Small intestine (tissue), 7 donors: Measurements from ENCODE around the gene HOXB2. TPM values are rescaled to one million over a fixed set of nuclear protein-coding genes. Genes with fewer than 3 reads are reported as not detected.
"Not testable (repeated sequence)": the region's sequence is repeated elsewhere in the genome, so short reads cannot be mapped to it uniquely, and the experiment has no call there.

Experiments
- DNase-seq, 2 donors: peaks; one replicate each; pipeline versions ENCODE4 v3.0.0 to v3.0.0-alpha.2; 2013
- FAIRE-seq: peaks from 2 replicates; lab custom pipeline; 2012; peaks lifted over from hg19 to GRCh38; lab: Jason Lieb, UNC
- H3K27ac ChIP-seq, 3 donors: one replicate each; pipeline ENCODE4 v1.5.1; 2013; ENCODE audit warnings: low read length in 2 of 3, mild to moderate bottlenecking in 2 of 3, control low read depth in 1 of 3, inconsistent platforms in 1 of 3, low read depth in 1 of 3, moderate library complexity in 1 of 3
- H3K27me3 ChIP-seq, 3 donors: one replicate each; pipeline ENCODE4 v1.6.1; 2013; ENCODE audit warnings: low read length in 3 of 3, inconsistent platforms in 1 of 3; ENCODE audit not compliant: control insufficient read depth in 3 of 3, insufficient read depth in 3 of 3
- H3K36me3 ChIP-seq, 3 donors: one replicate each; pipeline ENCODE4 v1.6.1; 2013; ENCODE audit warnings: low read length in 3 of 3, inconsistent platforms in 1 of 3, low read depth in 1 of 3, mild to moderate bottlenecking in 1 of 3, moderate library complexity in 1 of 3; ENCODE audit not compliant: control insufficient read depth in 3 of 3, insufficient read depth in 2 of 3
- H3K4me1 ChIP-seq, 3 donors: one replicate each; pipeline ENCODE4 v1.6.1; 2013; ENCODE audit warnings: low read length in 2 of 3, inconsistent platforms in 1 of 3, low read depth in 1 of 3, mild to moderate bottlenecking in 1 of 3, moderate library complexity in 1 of 3; ENCODE audit not compliant: control insufficient read depth in 3 of 3, insufficient read depth in 2 of 3
- H3K4me3 ChIP-seq, 3 donors: one replicate each; pipeline ENCODE4 v1.5.1; 2013; ENCODE audit warnings: low read length in 3 of 3, control low read depth in 1 of 3, inconsistent platforms in 1 of 3, low read depth in 1 of 3, mild to moderate bottlenecking in 1 of 3, moderate library complexity in 1 of 3
- H3K9me3 ChIP-seq, 2 donors: one replicate each; pipeline ENCODE4 v1.6.1; 2013; ENCODE audit warnings: low read depth in 1 of 2, low read length in 1 of 2; ENCODE audit not compliant: control insufficient read depth in 2 of 2, insufficient read depth in 1 of 2
- WGBS, 3 donors: extraction: QIAGEN DNeasy Blood & Tissue Kit; methylation state at CpG; one replicate each; pipeline ENCODE4 v1.1.7; 2013; 5-methylcytosine and 5-hydroxymethylcytosine counted together
- polyA plus RNA-seq, 4 donors: library from polyadenylated mRNA; stranded (reverse) in 3 of 4; unstranded in 1 of 4; fragments of 200-250 nt in 3 of 4; fragments of 120-200 nt in 1 of 4; gene quantifications; one replicate each; pipeline versions ENCODE4 v1.2.1 to v1.2.3, GENCODE V29; 2013
- donor health status: healthy with polysubstance abuse.
- donor health status: control.
- donor health status: control.
- donor health status: Bipolar disorder and iron deficiency.
- donor health status: healthy.

HOXB2 gene
- polyA plus RNA-seq, 4 donors = 0.89 to 9.5 (median 6.2) TPM

DNA sequence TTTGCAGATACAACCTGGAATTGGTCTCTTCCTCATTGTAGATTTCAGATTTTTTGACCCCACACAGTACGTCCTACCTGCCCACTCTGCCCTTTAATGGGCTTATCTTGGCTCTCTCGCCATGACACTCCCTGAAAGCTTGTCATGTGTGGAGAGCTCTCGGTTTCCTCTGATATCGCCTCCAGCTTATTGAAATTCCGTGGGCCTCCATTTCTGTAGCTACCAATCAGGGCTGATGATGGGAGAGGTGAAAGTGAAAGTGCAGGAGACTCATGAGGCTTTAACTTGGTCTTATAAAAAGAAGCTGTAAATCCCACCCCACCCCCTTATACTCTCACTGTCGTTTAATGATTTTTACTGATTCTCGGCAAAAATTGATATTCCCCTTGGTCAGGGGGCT is 31.8 kb downstream of the HOXB2 start:
- DNase-seq = peak in 1 of 2 donors; percentile 27
- no peak overlapping the region for H3K4me3 ChIP-seq
- no peaks in the 10 kb centered on the region for H3K9me3 ChIP-seq
- H3K27ac ChIP-seq = no peak overlapping the region
- peaks cover 0 to 42% (median 0%) of the 10 kb centered on the region in 3 donors for H3K27me3 ChIP-seq
- 9 to 41% (median 25%) methylated on average over 7 of the region's 7 CpGs for WGBS, 3 donors
- H3K4me1 ChIP-seq = no peaks in the 10 kb centered on the region
- no peak for FAIRE-seq
- H3K36me3 ChIP-seq = no peaks in the 10 kb centered on the region

DNA sequence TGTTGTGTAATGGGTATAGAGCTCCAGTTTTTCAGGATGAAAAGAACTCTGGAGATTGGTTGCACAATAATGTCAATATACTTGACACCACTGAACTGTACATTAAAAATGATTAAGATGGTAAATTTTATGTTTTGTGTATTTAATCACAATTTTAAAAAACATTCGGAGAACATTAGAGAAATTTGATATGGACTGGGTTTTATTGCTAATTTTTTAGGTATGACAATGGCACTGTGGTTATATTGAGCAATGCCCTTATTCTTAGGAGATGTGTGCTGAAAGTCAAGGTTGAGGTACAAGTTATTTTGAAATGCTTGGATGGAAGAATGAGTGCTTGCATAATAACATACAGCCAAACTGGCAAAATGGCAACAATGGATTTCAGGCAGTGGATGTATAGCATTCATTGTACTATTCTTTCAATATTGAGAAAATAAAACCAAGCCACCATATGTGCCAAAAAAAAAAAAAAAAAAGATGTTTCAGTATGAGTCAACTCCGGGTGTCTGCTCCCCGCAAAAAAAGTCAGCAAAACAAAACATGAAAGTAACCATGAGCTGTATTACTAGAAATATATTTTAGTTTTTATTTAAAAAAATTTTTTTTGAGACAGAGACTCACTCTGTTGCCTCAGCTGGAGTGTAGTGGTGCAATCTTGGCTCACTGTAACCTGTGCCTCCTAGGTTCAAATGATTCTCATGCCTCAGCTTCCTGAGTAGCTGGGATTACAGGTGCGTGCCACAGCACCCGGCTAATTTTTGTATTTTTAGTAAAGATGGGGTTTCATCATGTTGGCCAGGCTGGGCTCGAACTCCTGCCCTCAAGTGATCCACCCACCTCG is 33.9 kb downstream of the HOXB2 start:
- no peak overlapping the region for H3K4me3 ChIP-seq
- no peak for DNase-seq
- H3K27me3 ChIP-seq = peaks cover 0 to 35% (median 0%) of the 10 kb centered on the region in 3 donors
- no peaks in the 10 kb centered on the region for H3K9me3 ChIP-seq
- no peaks in the 10 kb centered on the region for H3K36me3 ChIP-seq
- no peaks in the 10 kb centered on the region for H3K4me1 ChIP-seq
- 62 to 76% (median 70%) methylated on average over 7 of the region's 7 CpGs for WGBS, 3 donors
- no peak for FAIRE-seq
- no peak overlapping the region for H3K27ac ChIP-seq

DNA sequence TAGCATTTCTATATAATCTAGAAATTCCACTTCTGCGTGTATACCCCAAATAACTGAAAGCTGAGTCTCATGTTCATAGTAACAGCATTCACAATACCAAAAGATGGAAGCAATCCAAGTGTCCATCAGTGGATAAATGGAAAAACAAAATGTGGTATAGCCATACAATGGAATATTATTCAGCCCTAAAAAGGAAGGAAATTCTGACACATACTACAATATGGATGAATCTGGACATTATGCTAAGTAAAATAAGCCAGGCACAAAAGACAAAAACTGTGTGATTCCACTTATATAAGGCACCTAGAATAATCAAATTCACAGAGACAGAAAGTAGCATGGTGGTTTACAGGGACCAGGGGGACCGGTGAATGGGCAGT is 34.5 kb downstream of the HOXB2 start:
- no peak overlapping the region for H3K27ac ChIP-seq
- H3K9me3 ChIP-seq = no peaks in the 10 kb centered on the region
- H3K36me3 ChIP-seq = no peaks in the 10 kb centered on the region
- H3K4me3 ChIP-seq = no peak overlapping the region
- DNase-seq (no peak), FAIRE-seq (no peak)
- no peaks in the 10 kb centered on the region for H3K4me1 ChIP-seq
- WGBS, 3 donors = 88 to 95% (median 94%) methylated on average over 2 of the region's 2 CpGs
- peaks cover 0 to 33% (median 0%) of the 10 kb centered on the region in 3 donors for H3K27me3 ChIP-seq

DNA sequence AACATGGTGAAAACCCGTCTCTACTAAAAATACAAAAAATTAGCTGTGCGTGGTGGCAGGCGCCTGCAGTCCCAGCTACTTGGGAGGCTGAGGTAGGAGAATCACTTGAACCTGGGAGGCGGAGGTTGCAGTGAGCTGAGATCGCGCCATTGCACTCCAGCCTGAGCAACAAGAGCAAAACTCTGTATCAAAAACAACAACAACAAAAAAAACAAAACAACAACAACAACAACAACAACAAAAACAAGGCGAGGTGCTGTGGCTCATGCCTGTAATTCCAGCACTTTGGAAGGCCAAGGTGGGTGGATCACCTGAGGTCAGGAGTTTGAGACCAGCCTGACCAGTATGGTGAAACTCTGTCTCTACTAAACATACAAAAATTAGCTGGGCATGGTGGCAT is 35.2 kb downstream of the HOXB2 start:
- WGBS, 3 donors = 93 to 95% (median 94%) methylated on average over 7 of the region's 7 CpGs
- H3K4me1 ChIP-seq, H3K36me3 ChIP-seq, H3K9me3 ChIP-seq, DNase-seq, H3K27ac ChIP-seq, H3K4me3 ChIP-seq, FAIRE-seq: not testable (repeated sequence)
- H3K27me3 ChIP-seq = peaks cover 0 to 28% (median 0%) of the 10 kb centered on the region in 3 donors

DNA sequence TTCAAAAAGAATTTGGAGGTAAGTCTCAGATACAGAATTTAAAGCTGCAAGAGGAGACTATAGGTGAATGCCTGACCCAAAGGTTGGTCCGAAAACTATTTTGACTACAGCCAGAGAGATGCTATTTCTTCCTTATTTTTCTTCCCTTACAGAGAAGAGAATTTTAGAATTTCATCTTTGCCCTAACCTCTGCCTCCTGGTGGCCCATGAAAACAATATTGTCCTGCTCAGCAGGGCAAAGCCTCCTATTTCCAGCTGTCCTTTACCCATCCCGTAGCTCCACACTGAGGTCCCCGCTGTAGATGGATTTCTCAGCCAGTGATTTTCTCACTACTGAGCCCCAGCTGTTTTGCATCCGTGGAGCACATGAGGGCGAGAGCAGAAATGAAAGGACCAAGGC is 38.7 kb downstream of the HOXB2 start:
- DNase-seq (no peak), FAIRE-seq (no peak)
- 74 to 84% (median 79%) methylated on average over 5 of the region's 5 CpGs for WGBS, 3 donors
- Histone ChIP-seq H3K27me3 (peaks cover 0 to 33% (median 0%) of the 10 kb centered on the region in 3 donors), H3K27ac (peak overlapping the region in 1 of 3 donors; percentile 13), H3K4me3 (no peak overlapping the region), H3K9me3 (no peaks in the 10 kb centered on the region), H3K4me1 (no peaks in the 10 kb centered on the region), H3K36me3 (no peaks in the 10 kb centered on the region)

DNA sequence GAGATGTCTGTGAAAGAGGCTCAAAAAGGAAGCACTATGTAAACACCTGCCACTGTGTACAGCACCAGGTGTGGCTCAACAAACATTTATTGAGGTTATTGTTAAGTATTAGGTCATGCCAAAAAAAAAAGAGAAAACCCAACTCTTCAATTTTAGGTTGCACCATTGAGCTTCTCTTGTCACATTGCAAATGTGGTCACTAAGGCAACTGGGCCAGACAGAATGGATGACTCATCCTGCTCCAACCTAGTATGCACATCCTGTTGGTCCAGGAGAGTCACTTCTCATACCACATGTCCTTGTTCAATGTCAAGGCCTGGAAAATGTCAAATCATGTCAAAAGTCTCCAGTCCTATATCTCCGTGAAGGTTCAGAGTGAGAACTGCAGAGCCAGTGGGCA is 39.1 kb downstream of the HOXB2 start:
- Histone ChIP-seq H3K36me3 (no peaks in the 10 kb centered on the region), H3K4me1 (no peaks in the 10 kb centered on the region), H3K27me3 (peaks cover 0 to 37% (median 0%) of the 10 kb centered on the region in 3 donors), H3K27ac (peak overlapping the region in 1 of 3 donors; percentile 35), H3K4me3 (no peak overlapping the region), H3K9me3 (no peaks in the 10 kb centered on the region)
- DNase-seq (peak in 1 of 2 donors; percentile 38), FAIRE-seq (no peak)
- 41 to 52% (median 48%) methylated on average over 1 of the region's 1 CpG for WGBS, 3 donors

DNA sequence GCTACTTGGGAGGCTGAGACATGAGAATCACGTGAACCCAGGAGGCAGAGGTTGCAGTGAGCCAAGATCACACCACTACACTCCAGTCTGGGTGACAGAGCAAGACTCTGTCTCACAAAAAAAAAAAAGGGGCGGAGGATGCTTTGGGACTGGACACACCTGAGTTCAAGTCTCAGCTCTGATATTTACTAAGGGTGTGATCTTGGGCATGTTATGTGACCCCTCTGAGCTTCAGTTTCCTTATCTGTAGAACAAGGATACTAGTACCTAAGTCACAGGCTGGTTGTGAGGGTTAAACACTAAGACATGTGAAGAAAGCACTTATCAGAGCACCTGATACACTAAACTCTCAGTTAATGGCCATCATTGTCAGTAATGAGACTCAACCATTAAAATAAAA is 40.0 kb downstream of the HOXB2 start:
- Histone ChIP-seq H3K27me3 (peaks cover 0 to 40% (median 0%) of the 10 kb centered on the region in 3 donors), H3K27ac (no peak overlapping the region), H3K9me3 (no peaks in the 10 kb centered on the region), H3K4me3 (no peak overlapping the region), H3K36me3 (no peaks in the 10 kb centered on the region), H3K4me1 (no peaks in the 10 kb centered on the region)
- no peak for FAIRE-seq
- WGBS, 3 donors = 66 to 87% (median 66%) methylated on average over 2 of the region's 2 CpGs
- no peak for DNase-seq

DNA sequence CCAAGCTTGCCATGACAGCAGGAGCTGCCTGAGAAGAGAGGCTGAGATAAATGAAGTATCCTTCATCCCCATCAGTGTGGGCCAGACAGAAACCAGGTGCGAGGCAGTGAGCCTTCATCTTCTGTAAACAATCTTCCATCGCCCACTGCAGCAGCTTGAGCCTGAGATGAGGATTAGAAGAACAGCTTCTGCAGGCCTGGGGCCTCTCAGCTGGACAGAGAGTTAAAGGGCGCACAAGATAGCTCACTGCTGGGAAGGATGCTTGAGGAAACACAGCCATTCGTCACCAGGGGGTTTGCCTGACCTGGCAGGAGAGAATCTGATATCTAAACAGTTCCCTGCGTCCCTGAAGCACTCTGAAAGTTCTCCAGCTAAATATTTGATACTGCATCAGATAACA is 41.2 kb downstream of the HOXB2 start:
- no peak for DNase-seq
- Histone ChIP-seq H3K27me3 (peaks cover 0 to 45% (median 0%) of the 10 kb centered on the region in 3 donors), H3K36me3 (no peaks in the 10 kb centered on the region), H3K9me3 (no peaks in the 10 kb centered on the region), H3K4me3 (no peak overlapping the region), H3K4me1 (no peaks in the 10 kb centered on the region), H3K27ac (no peak overlapping the region)
- WGBS, 3 donors = 46 to 75% (median 68%) methylated on average over 5 of the region's 5 CpGs
- no peak for FAIRE-seq
